Right lobe of liver (tissue), 6 donors: ENCODE results near the gene TGM2. TPM values are rescaled to one million over a fixed set of nuclear protein-coding genes. Genes with fewer than 3 reads are reported as not detected.

Experiments
- ATAC-seq, 4 donors: fragments of 200-7000 bp; cut with Tn5 transposase; one replicate each; pipeline ENCODE4 v1.9.1; 2020; ENCODE audit warnings: mild to moderate bottlenecking in 4 of 4, moderate library complexity in 4 of 4
- DNase-seq, 3 donors: peaks; one replicate each; pipeline ENCODE4 v3.0.0-alpha.2; 2020
- H3K27ac ChIP-seq, 3 donors: fragments of 200-600 bp; one replicate each; pipeline ENCODE4 v1.8.0; 2022
- H3K27me3 ChIP-seq, 2 donors: fragments of 200-600 bp; one replicate each; pipeline ENCODE4 v1.8.0; 2022
- H3K36me3 ChIP-seq, 4 donors: fragments of 200-600 bp; sonication (generic) in 1 of 4; one replicate each; pipeline versions ENCODE4 v1.5.1 to v1.8.0; 2017 to 2022; ENCODE audit warnings: control low read depth in 1 of 4
- H3K4me1 ChIP-seq, 4 donors: fragments of 200-600 bp; sonication (generic) in 1 of 4; one replicate each; pipeline versions ENCODE4 v1.5.1 to v1.8.0; 2017 to 2022; ENCODE audit warnings: control low read depth in 1 of 4
- H3K4me3 ChIP-seq, 3 donors: fragments of 200-600 bp; one replicate each; pipeline ENCODE4 v1.8.0; 2022
- H3K9me3 ChIP-seq, 4 donors: fragments of 200-600 bp; sonication (generic) in 1 of 4; one replicate each; pipeline versions ENCODE4 v1.5.1 to v1.8.0; 2017 to 2022; ENCODE audit warnings: control low read depth in 1 of 4
- POLR2A ChIP-seq: fragments of 450-650 bp; IDR thresholded peaks from one replicate; pipeline ENCODE4 v1.6.1; 2017; ENCODE audit warnings: antibody characterized with exemption, mild to moderate bottlenecking
- WGBS: methylation state at CpG from one replicate; pipeline ENCODE4 v1.1.6; 2018; ENCODE audit warnings: low coverage, low lambda C conversion rate; ENCODE audit not compliant: insufficient coverage; ENCODE audit errors: missing lambda C conversion rate; 5-methylcytosine and 5-hydroxymethylcytosine counted together
- intact Hi-C, 2 donors: fragments of 100-400 bp; cut with DNase I; formaldehyde crosslinking; loops; one replicate each; pipeline versions ENCODE4 v1.11.2 to v1.14.1; 2022
- total RNA-seq, 6 experiments: library from RNA; depleted of rRNA in 2 of 6; stranded (reverse); fragments of >200 nt in 2 of 6; fragmentation: NEBNext Ultra II Directional in 3 of 6; extraction: Animal tissue kit (Norgen Biotek cat#: 25700) in 3 of 6; gene quantifications; one replicate each; pipeline versions ENCODE4 v1.1.0 to v1.2.4, GENCODE V29; 2016 to 2023
- TF ChIP-seq, protein P1 (sequence below), 4 donors: fragments of 200-600 bp in 3 of 4; fragments of 450-650 bp in 1 of 4; IDR thresholded peaks; one replicate each; pipeline versions ENCODE4 v1.5.1 to v1.8.0; 2016 to 2022; ENCODE audit warnings: antibody characterized with exemption in 4 of 4, mild to moderate bottlenecking in 2 of 4
- donor health status: DM: no; HTN: yes; CAD: no.
- donor health status: DM: no; HTN: no; CAD: no.
- donor health status: DM: no; HTN: no; CAD: no.
- donor health status: DM: no; HTN: yes; CAD: no.
- donor health status: DM: no; HTN: yes; CAD: no.

The TGM2 gene
- total RNA-seq, 6 experiments from 2014 or later, result 135 to 940 (median 474) TPM

DNA sequence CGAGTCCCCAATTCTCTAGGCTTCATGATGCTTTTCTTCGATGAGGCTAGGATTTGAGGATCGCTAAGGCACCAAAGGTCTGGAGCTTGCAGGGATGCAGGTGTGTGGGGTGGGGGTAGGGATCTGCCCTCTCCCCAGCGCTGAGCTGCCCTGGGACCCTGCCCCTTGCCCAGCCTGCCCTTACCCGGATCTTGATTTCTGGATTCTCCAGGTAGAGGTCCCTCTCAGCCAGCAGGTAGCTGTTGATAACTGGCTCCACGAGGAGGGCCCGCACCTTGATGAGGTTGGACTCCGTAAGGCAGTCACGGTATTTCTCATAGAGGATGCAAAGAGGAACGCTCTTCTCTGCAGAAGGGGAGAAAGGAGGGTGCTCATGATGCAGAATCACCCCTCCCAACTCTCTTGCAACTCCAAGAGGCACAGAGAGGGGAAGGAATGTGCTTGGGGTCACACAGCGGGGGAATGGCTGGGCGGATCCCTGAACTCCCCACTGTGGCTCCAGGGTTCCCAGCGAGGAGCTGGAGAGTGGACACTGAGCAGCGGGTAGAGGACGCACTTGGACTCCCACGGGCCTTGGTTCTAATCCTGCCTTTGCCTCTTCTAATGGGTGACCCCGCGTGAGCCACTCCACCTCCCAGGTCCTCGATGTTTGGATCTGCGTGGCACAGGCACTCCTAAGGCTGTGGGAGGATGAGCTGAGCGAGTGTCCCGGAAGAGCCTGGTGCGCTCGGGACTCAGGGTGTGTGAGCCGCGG lies 32.7 kb downstream of the TGM2 start:
- intact Hi-C loops, result no loop called here
- Histone ChIP-seq H3K4me3 (no peak overlapping the region), H3K27ac (no peak overlapping the region), H3K9me3 (no peaks in the 10 kb centered on the region), H3K27me3 (no peaks in the 10 kb centered on the region), H3K4me1 (peaks cover 0 to under 1% (median 0%) of the 10 kb centered on the region in 4 donors), H3K36me3 (peaks cover 7 to 55% (median 33%) of the 10 kb centered on the region in 4 donors)
- DNase-seq, result peak in 1 of 3 donors; percentile 38
- WGBS, result 90% methylated on average over 11 of the region's 26 CpGs
- peak in 1 of 4 donors; percentile 0 for ATAC-seq
- TF ChIP-seq, protein P1, sequence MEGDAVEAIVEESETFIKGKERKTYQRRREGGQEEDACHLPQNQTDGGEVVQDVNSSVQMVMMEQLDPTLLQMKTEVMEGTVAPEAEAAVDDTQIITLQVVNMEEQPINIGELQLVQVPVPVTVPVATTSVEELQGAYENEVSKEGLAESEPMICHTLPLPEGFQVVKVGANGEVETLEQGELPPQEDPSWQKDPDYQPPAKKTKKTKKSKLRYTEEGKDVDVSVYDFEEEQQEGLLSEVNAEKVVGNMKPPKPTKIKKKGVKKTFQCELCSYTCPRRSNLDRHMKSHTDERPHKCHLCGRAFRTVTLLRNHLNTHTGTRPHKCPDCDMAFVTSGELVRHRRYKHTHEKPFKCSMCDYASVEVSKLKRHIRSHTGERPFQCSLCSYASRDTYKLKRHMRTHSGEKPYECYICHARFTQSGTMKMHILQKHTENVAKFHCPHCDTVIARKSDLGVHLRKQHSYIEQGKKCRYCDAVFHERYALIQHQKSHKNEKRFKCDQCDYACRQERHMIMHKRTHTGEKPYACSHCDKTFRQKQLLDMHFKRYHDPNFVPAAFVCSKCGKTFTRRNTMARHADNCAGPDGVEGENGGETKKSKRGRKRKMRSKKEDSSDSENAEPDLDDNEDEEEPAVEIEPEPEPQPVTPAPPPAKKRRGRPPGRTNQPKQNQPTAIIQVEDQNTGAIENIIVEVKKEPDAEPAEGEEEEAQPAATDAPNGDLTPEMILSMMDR (IDR thresholded peaks at IDR 0.05), result no peak
- no peak for TF ChIP-seq POLR2A

DNA sequence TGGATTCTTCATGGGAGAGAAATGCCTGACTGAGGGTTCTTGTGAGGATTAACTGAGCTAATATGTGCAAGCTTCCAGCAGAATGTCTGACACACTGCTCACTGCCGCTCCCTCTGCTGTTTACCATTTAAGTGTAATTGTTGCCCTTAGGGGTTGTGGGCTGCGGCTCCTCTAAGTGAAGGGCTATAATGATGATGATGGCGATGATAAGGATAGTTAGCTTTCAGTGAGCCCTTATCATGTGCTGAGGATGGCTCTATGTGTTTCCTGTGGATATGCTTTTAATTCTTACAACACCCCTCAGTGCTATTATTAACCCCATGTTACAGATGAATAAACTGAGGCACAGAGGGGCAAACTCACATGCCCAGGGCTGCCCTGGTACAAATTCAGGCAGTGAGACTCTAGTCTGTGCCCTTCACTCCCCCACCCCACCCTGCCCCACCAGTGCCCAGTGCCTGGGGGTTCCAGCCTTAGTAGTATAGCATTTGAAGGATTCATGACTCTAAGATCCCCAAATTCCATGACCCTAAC lies 33.4 kb downstream of the TGM2 start:
- Histone ChIP-seq H3K4me3 (no peak overlapping the region), H3K4me1 (peaks cover 0 to 7% (median 1%) of the 10 kb centered on the region in 4 donors), H3K9me3 (no peaks in the 10 kb centered on the region), H3K36me3 (peaks cover under 1 to 48% (median 28%) of the 10 kb centered on the region in 4 donors), H3K27ac (no peak overlapping the region), H3K27me3 (no peaks in the 10 kb centered on the region)
- ATAC-seq (no peak), DNase-seq (peak in 1 of 3 donors; percentile 16)
- TF ChIP-seq POLR2A, result no peak
- TF ChIP-seq, protein P1 (IDR thresholded peaks at IDR 0.05), result no peak
- intact Hi-C loops, result no loop called here
- 88% methylated on average over 3 of the region's 3 CpGs for WGBS

- Histone ChIP-seq H3K4me1 (peaks cover 0 to 14% (median 5%) of the 10 kb centered on the region in 4 donors), H3K27me3 (no peaks in the 10 kb centered on the region), H3K9me3 (no peaks in the 10 kb centered on the region), H3K36me3 (peaks cover 0 to 42% (median 23%) of the 10 kb centered on the region in 4 donors), H3K4me3 (no peak overlapping the region), H3K27ac (no peak overlapping the region)
- intact Hi-C loops, result no loop called here
- 93% methylated on average over 4 of the region's 19 CpGs for whole genome bisulfite sequencing
- TF ChIP-seq, protein P1 (IDR thresholded peaks at IDR 0.05), result no peak
- no peak for TF ChIP-seq POLR2A
- DNase-seq, result peak in 2 of 3 donors; percentile 16 to 45
- ATAC-seq, result no peak
Measured at GRCh38 chr20:38130687-38131587, 34.1 kb downstream of the TGM2 start.

GRCh38 chr20:38129893-38130609 lies 35.0 kb downstream of the TGM2 start:
- peaks cover 0 to 41% (median 20%) of the 10 kb centered on the region in 4 donors for H3K36me3 ChIP-seq

More at GRCh38 chr20:38129893-38130609, 35.0 kb downstream of the TGM2 start:
- Histone ChIP-seq H3K9me3 (no peaks in the 10 kb centered on the region), H3K4me1 (peaks cover 0 to 23% (median 7%) of the 10 kb centered on the region in 4 donors), H3K27me3 (no peaks in the 10 kb centered on the region), H3K4me3 (no peak overlapping the region), H3K27ac (no peak overlapping the region)
- DNase-seq (peak in 1 of 3 donors; percentile 41), ATAC-seq (no peak)
- intact Hi-C loops, result no loop called here
- TF ChIP-seq POLR2A, result peak; percentile 1
- TF ChIP-seq, protein P1 (IDR thresholded peaks at IDR 0.05), result no peak
- 90% methylated on average over 2 of the region's 15 CpGs for WGBS
